ENCODE data around the gene BCAS1.

GRCh38 chr20:54119744-54120143 lies 49.4 kb upstream of the BCAS1 start:
- TF ChIP-seq CTCF (conservative IDR thresholded peaks at IDR 0.05 in 1 of 2, IDR thresholded peaks at IDR 0.05 in 1 of 2; ENCODE audit: extremely low read depth in 1 of 2, insufficient read depth in 1 of 2, low read depth in 1 of 2, low read length in 2 of 2) (no peak), EZH2 (IDR thresholded peaks at IDR 0.05; ENCODE audit: borderline replicate concordance, low read length) (no peak)
